HCT116 (cell line): ENCODE measurements around the gene DDX27. TPM values are rescaled to one million over a fixed set of nuclear protein-coding genes. Genes with fewer than 3 reads are reported as not detected.

Source experiments
- ATAC-seq: fragments of 200-7000 bp; cut with Tn5 transposase; 2 replicates; pipeline ENCODE4 v1.9.1; 2020; ENCODE audit warnings: mild to moderate bottlenecking, moderate library complexity
- BruUV-seq: library from RNA; stranded (reverse); fragments of 400-500 nt; replicated peaks from 2 replicates; lab custom pipeline; 2021; lab: Mats Ljungman, UMichigan
- CTCF ChIA-PET: fragments of 300-600 bp; sonication (Branson Sonifier 250); formaldehyde crosslinking; loops from one replicate; lab custom pipeline; 2021; ENCODE audit warnings: antibody characterized with exemption; lab: Charles Lee
- POLR2A ChIA-PET: fragments of 300-600, 350-600 bp; sonication (Branson Sonifier 250); formaldehyde crosslinking; loops from one replicate; lab custom pipeline; 2021; ENCODE audit warnings: antibody characterized with exemption; lab: Charles Lee
- RAD21 ChIA-PET, 2 experiments: fragments of 300-600 bp; sonication (Branson Sonifier 250); formaldehyde crosslinking; loops; one replicate each; lab custom pipeline; 2023; ENCODE audit warnings: low total read pairs in 2 of 2; ENCODE audit not compliant: uncharacterized antibody in 2 of 2, unreplicated experiment in 2 of 2, low non-redundant PET in 1 of 2; lab: Charles Lee
- DNase-seq: peaks from one replicate; pipeline ENCODE4 v3.0.0-alpha.2; 2010; ENCODE audit warnings: low read depth, low spot score
- H2AFZ ChIP-seq: fragments of 200-600 bp; shearing (Covaris generic), sonication (generic); 2 replicates; pipeline ENCODE4 v1.6.1; 2017; ENCODE audit warnings: low read depth, mixed run types, mixed read lengths, antibody characterized with exemption, low read length; ENCODE audit not compliant: poor library complexity, severe bottlenecking
- H3K27ac ChIP-seq: 2 replicates; pipeline ENCODE4 v1.5.1; 2012; ENCODE audit warnings: low read depth, low read length
- H3K27me3 ChIP-seq: fragments of 200-600 bp; sonication (generic); 2 replicates; pipeline ENCODE4 v1.6.1; 2016; ENCODE audit warnings: mixed run types, low read length, mixed read lengths; ENCODE audit not compliant: insufficient read depth
- H3K36me3 ChIP-seq, 2 experiments: fragments of 200-500 bp in 1 of 2; fragments of 200-600 bp in 1 of 2; sonication (Bioruptor generic) in 1 of 2; sonication (generic) in 1 of 2; 2 replicates each; pipeline versions ENCODE4 v1.5.1 to v1.6.1; 2014 to 2016; ENCODE audit warnings: low read length in 2 of 2, inconsistent platforms in 1 of 2, mixed read lengths in 1 of 2, mixed run types in 1 of 2; ENCODE audit not compliant: insufficient read depth in 2 of 2, control insufficient read depth in 1 of 2
- H3K4me1 ChIP-seq, 2 experiments: fragments of 200-600 bp in 1 of 2; sonication (generic) in 1 of 2; 2 replicates each; pipeline versions ENCODE4 v1.5.1 to v1.6.1; 2012 to 2017; ENCODE audit warnings: low read length in 2 of 2, inconsistent platforms in 1 of 2, mild to moderate bottlenecking in 1 of 2, mixed read lengths in 1 of 2, mixed run types in 1 of 2, moderate library complexity in 1 of 2; ENCODE audit not compliant: insufficient read depth in 2 of 2, control insufficient read depth in 1 of 2
- H3K4me2 ChIP-seq: fragments of 200-600 bp; sonication (generic); 2 replicates; pipeline ENCODE4 v1.6.1; 2017; ENCODE audit warnings: mixed run types, low read length, mixed read lengths
- H3K4me3 ChIP-seq, 2 experiments: fragments of 200-600 bp in 1 of 2; sonication (generic) in 1 of 2; replicated peaks in 1 of 2; 2 replicates each; pipeline ENCODE4 v1.5.1; 2011 to 2016; ENCODE audit warnings: low read length in 2 of 2, control low read depth in 1 of 2, low read depth in 1 of 2, mild to moderate bottlenecking in 1 of 2, mixed read lengths in 1 of 2, mixed run types in 1 of 2
- H3K79me2 ChIP-seq: fragments of 200-600 bp; sonication (generic); 2 replicates; pipeline ENCODE4 v1.6.1; 2017; ENCODE audit warnings: mild to moderate bottlenecking, mixed run types, low read length, moderate library complexity, mixed read lengths; ENCODE audit not compliant: insufficient read depth
- H3K9ac ChIP-seq: fragments of 200-600 bp; sonication (generic); 2 replicates; pipeline ENCODE4 v1.6.1; 2016; ENCODE audit warnings: low read length, mixed read lengths
- H3K9me2 ChIP-seq: fragments of 200-600 bp; sonication (generic), shearing (Covaris generic); 2 replicates; pipeline ENCODE4 v1.6.1; 2017; ENCODE audit warnings: mixed run types, mild to moderate bottlenecking, moderate library complexity; ENCODE audit not compliant: insufficient read depth
- H3K9me3 ChIP-seq, 2 experiments: fragments of 200-500 bp in 1 of 2; fragments of 200-600 bp in 1 of 2; sonication (Bioruptor generic) in 1 of 2; sonication (generic) in 1 of 2; 2 replicates each; pipeline ENCODE4 v1.6.1; 2014 to 2017; ENCODE audit warnings: low read length in 2 of 2, mixed read lengths in 2 of 2, inconsistent platforms in 1 of 2, low read depth in 1 of 2, mild to moderate bottlenecking in 1 of 2, mixed run types in 1 of 2, moderate library complexity in 1 of 2; ENCODE audit not compliant: control insufficient read depth in 1 of 2, insufficient read depth in 1 of 2
- H4K20me1 ChIP-seq: fragments of 200-600 bp; sonication (generic), shearing (Covaris generic); 2 replicates; pipeline ENCODE4 v1.6.1; 2017; ENCODE audit warnings: mixed run types, mild to moderate bottlenecking, moderate library complexity; ENCODE audit not compliant: insufficient read depth
- CBX3 ChIP-seq: IDR thresholded peaks from 2 replicates; pipeline ENCODE4 v1.6.1; 2012; ENCODE audit warnings: low read depth
- CEBPB ChIP-seq: IDR thresholded peaks from 2 replicates; pipeline ENCODE4 v1.6.1; 2012; ENCODE audit warnings: low read depth
- CTCF ChIP-seq, 3 experiments: fragments of 200-600 bp in 1 of 3; sonication (generic) in 1 of 3; IDR thresholded peaks in 2 of 3; conservative IDR thresholded peaks in 1 of 3; 2 replicates each; pipeline ENCODE4 v1.5.1; 2012 to 2017; ENCODE audit warnings: low read depth in 2 of 3, low read length in 2 of 3, antibody characterized with exemption in 1 of 3, borderline replicate concordance in 1 of 3, control low read depth in 1 of 3, mild to moderate bottlenecking in 1 of 3, mixed read lengths in 1 of 3, mixed run types in 1 of 3, moderate library complexity in 1 of 3; ENCODE audit not compliant: insufficient read depth in 1 of 3
- ELF1 ChIP-seq: IDR thresholded peaks from 2 replicates; pipeline ENCODE4 v1.6.1; 2012; ENCODE audit warnings: low read depth, borderline replicate concordance
- FOSL1 ChIP-seq: IDR thresholded peaks from 2 replicates; pipeline ENCODE4 v1.6.1; 2012; ENCODE audit warnings: low read depth
- MAX ChIP-seq: IDR thresholded peaks from 2 replicates; pipeline ENCODE4 v1.6.1; 2012
- RAD21 ChIP-seq: IDR thresholded peaks from 2 replicates; pipeline ENCODE4 v1.6.1; 2012; ENCODE audit warnings: low read depth, mild to moderate bottlenecking
- SIN3A ChIP-seq: IDR thresholded peaks from 2 replicates; pipeline ENCODE4 v1.6.1; 2012; ENCODE audit warnings: low read depth
- SRF ChIP-seq: IDR thresholded peaks from 2 replicates; pipeline ENCODE4 v1.6.1; 2012; ENCODE audit warnings: low read depth
- ZFX ChIP-seq: fragments of 450-650 bp; IDR thresholded peaks from 2 replicates; pipeline ENCODE4 v1.6.1; 2017
- ZNF274 ChIP-seq: fragments of 200-500 bp; sonication (Bioruptor generic); IDR thresholded peaks from 2 replicates; pipeline ENCODE4 v1.6.1; 2014; ENCODE audit warnings: mild to moderate bottlenecking, low read depth, low read length, inconsistent platforms
- intact Hi-C: fragments of 100-400 bp; cut with micrococcal nuclease; formaldehyde crosslinking; loops from 2 replicates; pipeline ENCODE4 v1.10.0; 2022
- total RNA-seq: library from RNA; stranded (reverse); gene quantifications from one replicate; pipeline ENCODE4 v1.2.1, GENCODE V29; 2021; ENCODE audit not compliant: unreplicated experiment
- TF ChIP-seq, protein P1 (sequence below): IDR thresholded peaks from 2 replicates; pipeline ENCODE4 v1.6.1; 2012

Gene DDX27
- total RNA-seq, 1 experiment from 2014 or later = 32.1 TPM

DNA sequence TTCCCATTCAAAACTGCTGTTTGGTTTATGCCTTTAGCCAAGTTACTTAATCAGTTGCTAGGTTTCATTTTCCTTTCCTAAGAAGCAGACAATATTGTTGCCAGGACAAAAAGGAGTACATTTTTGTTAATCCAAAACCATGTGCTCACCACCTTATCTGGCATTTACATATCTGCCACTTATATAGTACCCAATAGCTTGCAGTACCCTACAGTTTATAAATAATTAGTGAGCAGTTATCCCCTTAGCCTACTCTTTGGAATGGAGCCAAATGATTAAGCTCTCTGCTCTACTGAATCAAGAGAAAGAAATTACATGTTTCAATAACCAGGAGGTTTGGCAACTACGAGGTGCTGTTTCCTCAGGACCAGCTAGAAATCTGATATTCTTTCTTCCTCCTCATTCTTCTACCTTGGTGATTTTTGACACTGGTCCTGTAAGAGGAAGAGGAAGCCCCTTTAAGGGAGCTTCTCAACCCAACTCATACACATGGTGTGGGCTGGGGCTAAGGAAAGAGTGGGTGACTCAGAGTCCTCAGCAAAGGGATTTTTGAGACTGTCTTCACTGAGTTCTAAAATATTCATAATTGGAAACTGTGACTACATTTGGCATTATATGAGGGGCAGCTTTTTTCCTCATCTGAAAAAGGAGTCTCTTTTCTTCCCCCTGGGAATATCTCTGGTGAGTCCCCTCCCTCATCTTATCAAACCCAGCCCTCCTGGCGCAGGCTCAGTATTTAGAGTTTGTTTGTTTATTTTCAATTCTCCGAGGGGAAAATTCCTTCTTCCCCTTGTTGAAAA is 57.1 kb downstream of the DDX27 start (continued):
- TF ChIP-seq FOSL1 = peak; percentile 7; the same call in 1 of the 2 replicates

DNA sequence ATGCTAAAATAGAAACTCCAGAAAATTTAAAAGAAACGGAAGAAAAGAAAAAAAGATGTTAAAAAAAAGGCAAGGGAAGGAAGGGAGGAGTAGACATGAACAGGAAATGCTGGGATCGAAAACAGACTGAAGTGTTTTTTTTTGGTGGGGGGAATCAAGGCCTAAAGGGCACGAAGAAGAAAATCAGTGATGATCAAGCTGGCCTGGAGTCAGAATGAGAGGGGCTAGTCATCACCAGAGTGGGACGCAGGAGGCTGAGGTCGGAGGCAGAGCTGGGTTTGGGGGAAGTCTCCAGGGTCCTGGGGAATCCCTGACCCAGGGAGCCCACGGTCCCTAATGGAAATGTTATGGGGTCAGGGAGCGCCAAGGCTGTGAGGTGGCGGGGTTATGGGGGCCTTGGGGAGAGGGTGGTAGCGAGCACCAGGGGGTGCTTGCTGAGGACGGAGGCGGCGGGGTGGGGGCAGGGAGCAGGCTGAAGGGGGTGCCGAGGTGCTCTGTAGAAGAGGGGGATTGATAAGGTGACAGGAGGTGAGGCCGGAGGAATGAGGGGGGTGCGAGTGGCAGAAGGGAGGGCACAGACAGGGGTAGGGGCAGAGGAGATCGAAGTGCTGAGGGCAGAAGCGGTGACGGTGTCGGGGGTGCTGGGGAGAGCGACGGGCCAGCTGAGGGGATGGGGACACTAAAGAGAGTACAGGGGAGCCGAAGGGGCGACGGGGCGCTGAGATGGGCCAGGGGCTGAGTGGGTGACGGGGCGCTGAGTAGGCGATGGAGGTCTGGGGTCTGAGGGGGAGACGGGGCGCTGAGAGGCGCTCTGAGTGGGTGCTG is 58.0 kb downstream of the DDX27 start:
- H4K20me1 ChIP-seq = peaks cover 30% of the 10 kb centered on the region; the same call in 1 of the 2 replicates
- H3K27me3 ChIP-seq = no peaks in the 10 kb centered on the region
- no peak overlapping the region for H2AFZ ChIP-seq
- DNase-seq = no peak
- peak overlapping the region; percentile 96 for H3K27ac ChIP-seq
- peaks cover 22 to 42% of the 10 kb centered on the region in 2 experiments for H3K4me1 ChIP-seq
- H3K9me2 ChIP-seq = no peaks in the 10 kb centered on the region
- no peaks in the 10 kb centered on the region for H3K9me3 ChIP-seq
- H3K9ac ChIP-seq = peak overlapping the region; percentile 98
- ATAC-seq = no peak
- H3K4me3 ChIP-seq = peak overlapping the region; percentile 79 to 91
- TF ChIP-seq, protein P1, sequence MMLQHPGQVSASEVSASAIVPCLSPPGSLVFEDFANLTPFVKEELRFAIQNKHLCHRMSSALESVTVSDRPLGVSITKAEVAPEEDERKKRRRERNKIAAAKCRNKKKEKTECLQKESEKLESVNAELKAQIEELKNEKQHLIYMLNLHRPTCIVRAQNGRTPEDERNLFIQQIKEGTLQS = no peak
- TF ChIP-seq ZNF274 = no peak
- TF ChIP-seq FOSL1 = no peak
- no peak for TF ChIP-seq MAX
- TF ChIP-seq SIN3A = no peak
- TF ChIP-seq ELF1 = no peak
- TF ChIP-seq CEBPB = no peak
- no peak for TF ChIP-seq CTCF (IDR thresholded peaks at IDR 0.05 in 2 of 3, conservative IDR thresholded peaks at IDR 0.05 in 1 of 3; ENCODE audit: borderline replicate concordance in 1 of 3, insufficient read depth in 1 of 3, low read depth in 2 of 3, low read length in 2 of 3)
- TF ChIP-seq RAD21 = no peak
- TF ChIP-seq ZFX = no peak
- TF ChIP-seq SRF = no peak
- TF ChIP-seq CBX3 = no peak
- peaks cover 47 to 60% of the 10 kb centered on the region in 2 experiments for H3K36me3 ChIP-seq
- H3K79me2 ChIP-seq = peaks cover 90% of the 10 kb centered on the region
- ChIA-PET CTCF (no interaction called here), RAD21 (no interaction called here), POLR2A (interaction anchor here (0.6 to 3.3 kb wide), 6 partner anchors 10 to 499 kb away, joined by 3 to 15 read pairs (median 3); no protein-coding TSS in a partner anchor)
- peak overlapping the region; percentile 92 for H3K4me2 ChIP-seq
- intact Hi-C loops = no loop called here
- BruUV-seq = no TSS peak
